DMS114 treated with DMSO at 0.1 percent for 48 hours (cell line): ENCODE results near the gene ELMO2.

ENCODE experiments used
- DNase-seq: peaks from one replicate; lab custom pipeline; 2025; ENCODE audit not compliant: unreplicated experiment; lab: John Stamatoyannopoulos, UW

Gene ELMO2

DNA sequence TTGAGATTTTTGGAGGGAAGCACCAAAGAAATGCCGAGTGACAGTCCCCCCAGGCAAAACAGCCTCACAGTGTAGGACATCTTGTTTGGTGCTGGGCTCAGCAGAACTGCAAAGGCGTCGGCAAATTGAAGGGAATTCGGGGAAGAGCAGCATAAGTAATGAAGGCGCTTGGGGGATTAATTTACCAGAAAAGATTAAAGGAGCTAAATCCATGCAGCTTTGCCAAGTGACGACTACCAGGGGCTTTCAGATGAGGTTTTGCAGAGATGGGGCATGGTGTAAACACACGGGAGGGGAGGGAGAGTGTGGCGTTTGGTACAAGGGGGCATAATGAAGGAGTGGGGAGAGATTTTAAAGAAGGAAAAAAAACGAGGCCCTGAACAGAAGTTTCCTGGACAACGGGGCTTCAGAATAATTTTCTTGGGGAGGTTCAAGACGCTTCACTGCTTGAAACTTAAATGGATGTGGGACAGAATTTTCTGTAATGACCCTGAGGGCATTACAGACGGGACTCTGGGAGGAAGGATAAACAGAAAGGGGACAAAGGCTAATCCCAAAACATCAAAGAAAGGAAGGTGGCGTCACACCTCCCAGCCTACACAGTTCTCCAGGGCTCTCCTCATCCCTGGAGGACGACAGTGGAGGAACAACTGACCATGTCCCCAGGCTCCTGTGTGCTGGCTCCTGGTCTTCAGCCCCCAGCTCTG lies 52.8 kb downstream of the ELMO2 start:
- no peak for DNase-seq

DNA sequence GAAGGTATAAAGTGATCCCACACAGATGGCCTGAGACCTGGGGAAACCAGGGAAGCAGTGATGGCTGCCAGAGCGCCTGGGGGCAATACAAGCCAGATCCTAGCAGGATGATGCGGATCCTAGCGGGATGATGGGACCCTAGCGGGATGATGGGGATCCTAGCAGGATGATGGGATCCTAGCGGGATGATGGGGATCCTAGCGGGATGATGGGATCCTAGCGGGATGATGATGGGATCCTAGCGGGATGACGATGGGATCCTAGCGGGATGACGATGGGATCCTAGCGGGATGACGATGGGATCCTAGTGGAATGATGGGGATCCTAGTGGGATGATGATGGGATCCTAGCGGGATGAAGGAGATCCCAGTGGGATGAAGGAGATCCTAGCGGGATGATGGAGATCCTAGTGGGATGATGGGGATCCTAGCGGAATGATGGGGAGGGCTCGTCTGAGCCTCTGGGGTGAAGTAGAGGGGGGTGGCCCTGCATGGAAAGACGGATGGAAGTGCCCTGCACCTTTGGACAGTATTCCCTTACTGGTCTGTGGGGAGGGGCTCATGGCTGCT lies 54.0 kb downstream of the ELMO2 start:
- no peak for DNase-seq

DNA sequence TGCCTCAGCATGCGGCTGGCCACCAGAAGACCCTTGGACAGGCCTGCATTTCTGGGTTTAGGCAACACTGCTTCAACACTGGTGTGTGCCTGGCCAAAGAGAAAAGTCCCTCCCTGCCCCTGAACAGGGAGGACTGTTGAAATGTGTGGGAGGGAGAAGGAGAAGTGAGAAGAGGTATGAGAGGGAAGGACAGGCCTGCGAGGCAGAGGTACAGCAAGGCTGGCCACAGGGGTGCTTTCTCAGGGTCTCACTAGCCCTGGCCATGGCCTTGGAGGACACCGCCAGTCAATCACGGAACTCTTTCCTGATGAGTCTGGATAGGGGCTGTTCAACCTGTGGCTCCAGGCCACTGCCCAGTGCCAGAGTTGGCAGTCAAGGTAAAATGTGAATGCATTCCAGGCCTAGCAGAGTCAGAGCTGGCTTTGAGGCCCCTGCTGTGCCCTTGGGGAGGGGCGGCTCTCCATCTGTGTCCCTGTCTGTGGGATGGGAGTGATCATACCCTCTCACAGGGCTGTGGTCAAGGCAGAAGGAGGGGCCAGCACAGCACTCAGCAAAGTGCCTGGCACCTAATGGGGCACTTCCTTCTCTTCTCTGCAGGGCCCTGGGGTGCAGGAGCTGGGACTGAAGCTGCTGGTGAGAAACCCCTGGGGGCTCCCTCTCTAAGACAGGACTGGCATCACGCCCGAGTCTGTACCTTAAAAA lies 54.9 kb downstream of the ELMO2 start:
- DNase-seq: no peak

DNA sequence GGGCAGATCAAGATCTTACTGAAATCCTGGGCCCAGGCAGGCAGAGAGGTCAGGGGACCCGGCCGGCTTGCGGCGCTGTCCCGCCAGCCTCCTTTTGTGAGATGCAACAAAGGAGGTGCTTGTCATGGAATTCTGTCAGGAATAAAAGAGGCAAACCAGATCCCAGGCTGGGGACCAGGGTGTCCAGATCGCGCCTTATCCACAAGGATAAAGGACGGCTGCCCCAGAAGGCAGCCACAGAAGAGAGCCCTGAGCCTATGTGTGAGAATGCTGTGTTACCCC lies 55.5 kb downstream of the ELMO2 start:
- no peak for DNase-seq

DNA sequence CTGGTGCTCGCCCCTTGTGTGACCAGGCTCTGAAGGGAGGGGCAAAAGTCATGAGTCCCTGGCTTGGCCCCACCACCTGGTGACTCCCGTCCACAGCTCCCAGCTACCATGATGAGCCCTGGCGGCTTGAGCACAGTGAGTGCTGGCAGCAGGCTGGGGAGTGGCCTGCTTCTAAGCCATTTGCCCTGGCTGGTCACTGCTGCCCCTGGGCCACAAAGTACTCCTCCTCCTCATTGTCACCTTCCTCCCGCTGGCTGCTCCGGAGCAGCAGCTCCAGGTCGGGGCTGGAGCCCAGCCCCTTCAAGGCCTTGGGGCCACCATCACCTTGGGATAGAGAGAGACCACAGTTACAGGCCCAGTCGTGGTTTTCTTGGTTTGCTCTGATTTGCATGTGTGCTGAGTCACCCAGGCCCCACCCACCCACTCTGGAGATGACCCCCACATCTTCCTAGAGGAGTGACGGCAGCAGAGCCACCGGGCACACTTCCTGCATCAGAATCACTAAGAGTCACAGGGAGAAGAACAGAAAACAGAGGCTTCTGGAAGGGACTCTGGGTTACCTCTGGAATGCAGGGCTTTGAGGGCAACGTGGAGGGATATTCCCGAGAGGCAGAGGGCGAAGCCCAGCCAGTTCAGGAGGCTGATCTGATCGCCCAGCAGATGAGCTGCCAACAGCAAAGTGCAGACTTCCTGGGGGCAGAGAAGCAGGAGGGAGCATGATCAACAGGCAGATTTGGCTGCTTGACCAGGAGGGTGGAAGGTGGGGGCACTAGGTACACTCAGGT lies 56.0 kb downstream of the ELMO2 start:
- no peak for DNase-seq

DNA sequence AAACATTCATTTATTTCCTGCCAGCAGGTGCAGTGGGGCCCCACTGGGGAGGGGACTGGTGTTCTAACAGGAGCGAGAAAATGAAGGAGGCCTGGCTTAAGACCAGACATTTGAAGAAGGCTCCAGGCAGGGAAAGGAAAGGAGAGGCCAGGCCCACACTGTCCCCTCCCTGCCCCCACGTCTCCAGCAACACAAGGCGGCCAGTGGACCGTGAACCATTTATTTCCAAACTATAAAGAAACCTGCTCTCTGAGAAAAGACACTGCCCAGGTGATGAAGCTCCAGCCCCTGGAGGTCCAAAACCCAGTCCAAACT lies 56.7 kb downstream of the ELMO2 start:
- DNase-seq: no peak

DNA sequence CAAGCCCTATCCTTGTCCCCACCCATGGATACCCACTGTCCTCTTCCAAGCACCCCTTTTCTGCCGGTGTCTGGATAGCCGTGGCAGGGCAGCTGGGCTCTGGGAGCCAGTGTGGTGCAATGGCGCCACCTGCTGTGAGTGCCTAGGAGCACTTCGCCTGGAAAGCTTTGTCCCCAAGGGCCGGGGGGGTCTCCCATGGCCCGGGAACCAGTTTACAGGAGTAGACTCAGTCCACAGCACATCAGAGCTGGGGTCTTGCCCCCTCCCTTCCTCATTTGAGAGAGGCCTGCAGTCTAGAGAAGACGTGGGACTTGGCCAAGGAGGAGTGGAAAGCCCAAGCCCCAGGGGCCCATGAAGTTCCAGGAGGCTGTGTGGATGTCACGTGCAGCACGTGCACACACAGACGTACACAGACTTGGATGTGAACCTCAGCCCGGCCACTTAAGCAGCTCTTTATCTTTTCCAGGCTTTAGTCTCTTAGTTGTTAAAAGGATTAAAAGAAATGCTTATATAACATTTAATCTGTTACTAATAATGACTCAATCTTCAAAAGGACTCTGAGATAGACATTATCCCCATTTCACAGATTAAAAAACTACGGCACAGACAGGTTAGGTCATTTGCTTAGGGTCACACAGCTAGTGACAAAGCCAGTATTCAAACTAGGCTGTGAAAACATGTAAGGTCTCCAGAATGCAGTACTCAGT lies 57.2 kb downstream of the ELMO2 start:
- no peak for DNase-seq

DNA sequence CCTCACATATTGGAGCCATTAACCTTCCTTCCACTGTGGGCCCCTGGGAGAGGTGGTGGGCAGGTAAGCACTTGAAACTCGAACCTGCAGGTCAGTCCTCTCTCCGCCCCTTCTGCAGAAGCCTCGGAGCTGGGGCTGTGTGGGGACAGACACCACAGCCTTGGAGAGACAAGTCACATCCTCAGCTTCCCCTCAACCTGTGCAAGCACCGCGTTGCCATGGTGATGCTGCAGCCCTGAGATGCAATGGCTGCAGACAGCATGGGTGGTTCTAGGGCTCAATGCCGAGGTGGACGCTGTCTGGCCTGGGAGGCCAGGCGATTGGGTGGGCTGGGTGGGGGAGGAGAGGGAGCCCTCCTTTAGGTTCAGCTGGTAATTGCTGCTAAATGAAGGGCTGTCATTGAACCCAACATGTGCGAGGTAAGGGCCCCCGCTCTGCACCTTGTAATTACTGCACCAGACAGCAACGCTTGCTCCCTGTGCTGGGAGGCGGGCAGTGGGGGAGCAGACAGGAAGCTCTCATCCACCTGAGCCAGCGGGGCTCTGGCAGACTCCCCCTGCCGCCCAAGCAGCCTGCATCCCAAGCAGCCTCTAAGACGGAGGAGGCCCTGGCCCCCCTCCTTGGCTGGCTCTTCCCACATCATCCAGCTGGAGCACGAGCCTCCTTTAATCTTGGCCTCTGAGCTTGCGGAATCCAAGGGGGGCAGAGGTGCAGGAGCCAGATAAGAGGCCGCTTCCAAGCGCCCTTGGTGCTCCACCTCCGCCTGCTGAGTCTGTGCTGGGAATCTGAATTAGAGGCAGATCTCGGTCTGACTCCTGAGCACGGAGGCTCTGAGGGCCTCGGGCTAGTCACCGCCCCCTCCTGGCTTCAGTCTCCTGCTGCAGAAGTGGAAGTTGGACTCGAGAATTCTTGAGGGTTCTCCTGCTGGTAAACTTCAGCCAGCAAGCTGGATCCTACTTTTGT lies 58.3 kb downstream of the ELMO2 start:
- no peak for DNase-seq

DNA sequence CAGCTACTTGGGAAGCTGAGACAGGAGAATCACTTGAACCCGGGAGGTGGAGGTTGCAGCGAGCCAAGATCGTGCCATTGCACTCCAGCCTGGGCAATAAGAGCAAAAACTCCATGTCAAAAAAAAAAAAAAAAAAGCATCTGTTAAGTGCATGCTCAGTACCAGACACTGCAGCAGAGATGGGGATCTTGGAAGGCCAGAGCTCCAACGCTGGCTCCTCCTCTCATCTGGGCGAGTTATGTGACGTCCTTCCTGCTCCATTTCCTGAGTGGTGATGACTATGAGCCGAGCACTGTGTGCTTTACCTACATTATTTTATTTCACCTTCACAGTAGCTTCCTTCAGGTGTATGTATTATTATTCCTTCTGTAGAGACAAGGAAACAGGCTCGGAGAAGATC lies 59.6 kb downstream of the ELMO2 start:
- DNase-seq: no peak

DNA sequence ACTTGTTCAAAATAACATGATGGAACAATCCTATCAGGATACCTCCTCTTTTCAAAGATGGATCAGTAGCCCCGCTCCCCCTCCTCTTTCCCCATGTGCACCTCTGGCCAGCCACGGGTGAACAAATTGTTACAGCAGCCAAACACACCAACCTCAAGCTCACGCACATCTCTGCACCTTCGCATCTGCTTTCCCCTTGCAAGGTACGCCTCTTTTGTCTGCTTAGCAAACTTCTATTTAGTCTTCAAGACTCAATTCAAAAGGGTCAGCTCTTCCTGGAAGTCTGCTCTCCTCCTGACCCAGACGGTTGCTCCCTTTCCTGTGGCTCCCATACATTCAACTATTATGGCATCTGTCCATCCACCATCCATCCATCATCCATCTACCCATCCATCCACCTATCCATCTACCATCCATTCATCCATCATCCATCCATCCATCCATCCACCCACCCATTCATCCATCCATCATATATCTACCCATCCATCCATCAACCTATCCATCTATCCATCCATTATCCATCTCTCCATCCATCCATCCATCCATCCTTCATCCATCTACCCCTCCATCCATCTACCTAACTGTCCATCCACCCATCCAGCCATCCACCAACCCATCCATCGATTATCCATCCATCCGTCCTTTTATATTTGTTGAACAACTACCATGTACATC lies 61.8 kb downstream of the ELMO2 start:
- no peak for DNase-seq

DNA sequence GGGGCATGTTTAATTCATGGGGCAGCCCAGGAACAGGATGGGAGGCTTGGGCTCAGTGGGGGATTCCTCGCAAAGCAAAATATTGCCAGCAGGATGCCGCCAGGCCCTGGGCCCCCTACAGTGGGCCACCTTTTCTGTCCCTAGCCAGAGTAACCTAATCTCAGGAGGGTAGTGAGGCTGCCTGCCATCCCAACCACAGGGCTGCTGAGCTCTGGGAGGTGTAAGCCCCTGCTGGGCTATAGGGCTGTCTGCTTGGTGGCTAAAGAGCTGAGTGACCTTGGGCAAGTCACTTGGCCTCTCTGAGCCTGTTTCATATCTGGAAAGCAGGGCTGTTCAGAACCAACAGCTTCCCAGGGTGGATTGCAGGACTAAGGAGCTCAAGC lies 62.4 kb downstream of the ELMO2 start:
- no peak for DNase-seq

DNA sequence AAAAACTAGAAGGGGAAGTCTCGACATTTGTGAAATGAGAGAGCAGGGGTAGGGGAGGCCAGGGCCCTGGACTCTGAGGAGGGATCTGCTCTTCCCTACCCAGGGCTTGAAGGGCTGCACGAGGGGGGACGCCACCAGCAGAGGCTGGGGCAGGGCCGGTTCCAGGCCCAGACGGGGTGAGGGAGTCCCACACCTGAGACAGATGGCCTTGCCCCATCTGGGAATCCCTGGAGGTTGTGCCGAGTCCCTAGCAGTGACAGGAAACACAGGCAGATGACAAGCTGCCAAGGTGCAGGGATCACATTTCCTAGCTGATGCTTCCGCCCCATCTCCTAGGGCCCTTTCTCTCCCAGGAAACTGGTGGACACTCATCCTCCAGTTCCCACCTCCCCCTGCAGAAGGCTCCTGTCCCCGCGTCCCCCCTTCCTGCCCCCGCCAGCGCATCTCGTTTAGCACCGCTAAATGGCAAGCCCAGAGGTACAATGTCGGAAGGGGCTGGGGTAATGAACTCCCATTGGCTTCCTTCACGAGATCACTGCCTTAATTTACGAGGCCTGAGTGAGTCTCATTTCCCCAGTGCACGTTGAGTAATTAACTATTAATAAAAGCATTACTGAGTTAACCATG lies 63.0 kb downstream of the ELMO2 start:
- no peak for DNase-seq

DNA sequence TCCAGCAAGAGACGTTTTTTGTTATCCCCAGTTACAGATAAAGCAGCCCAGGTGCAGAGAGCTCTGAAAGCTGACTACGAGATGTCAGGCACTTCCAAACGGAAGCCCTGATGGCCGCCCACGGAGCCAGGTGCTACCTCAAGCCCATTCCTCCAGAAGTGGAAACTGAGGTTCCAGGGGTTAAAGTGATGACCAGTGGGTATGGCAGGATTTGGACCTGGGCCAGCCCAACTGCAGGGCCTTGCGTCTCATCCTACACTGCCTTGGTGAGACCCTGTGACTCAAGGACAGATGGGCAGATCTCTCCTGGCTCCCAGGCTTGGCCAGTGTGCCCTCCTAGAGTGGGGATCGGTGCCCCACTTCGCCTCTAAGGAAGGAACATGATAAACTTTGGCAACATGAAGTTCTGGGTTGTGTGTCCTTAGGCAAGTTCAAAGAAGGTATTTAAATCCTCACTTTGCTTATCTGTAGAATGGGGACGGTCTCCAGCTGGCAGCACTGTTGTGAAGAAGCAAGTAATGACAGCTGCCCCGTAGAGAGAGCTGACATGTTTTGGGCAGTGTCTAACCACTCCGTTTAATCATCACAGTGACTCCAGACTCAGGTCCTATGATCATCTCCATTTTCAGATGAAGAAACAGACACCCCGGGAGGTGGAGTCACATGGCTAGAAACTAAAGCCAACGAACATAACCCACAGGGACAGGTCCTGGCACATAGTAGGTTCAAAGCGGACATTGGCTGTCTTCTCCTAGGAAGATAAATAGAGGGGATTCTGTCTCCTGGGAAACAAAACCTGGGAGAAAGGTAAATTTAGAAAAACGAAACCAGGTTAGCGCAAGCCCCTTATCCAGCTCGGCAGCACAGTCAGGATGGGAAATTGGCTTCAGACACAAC lies 63.7 kb downstream of the ELMO2 start:
- no peak for DNase-seq

DNA sequence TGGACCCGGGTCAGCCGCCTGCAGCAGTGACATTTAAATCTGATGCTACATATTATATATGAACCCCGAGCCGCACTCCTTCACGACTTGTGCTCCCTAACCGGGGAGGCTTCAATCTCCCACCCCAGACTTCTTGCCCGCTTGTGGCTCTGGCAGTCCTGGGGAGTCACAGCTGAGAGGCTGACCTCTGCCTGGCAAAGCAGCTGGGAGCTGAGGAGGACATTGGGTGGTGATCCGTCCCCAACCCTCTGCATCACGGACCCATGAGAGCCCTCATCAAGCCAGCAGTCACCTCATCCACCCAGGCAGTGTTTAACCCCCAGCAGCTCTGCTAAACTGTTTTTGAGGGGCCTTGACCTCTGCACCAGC lies 64.4 kb downstream of the ELMO2 start:
- no peak for DNase-seq

DNA sequence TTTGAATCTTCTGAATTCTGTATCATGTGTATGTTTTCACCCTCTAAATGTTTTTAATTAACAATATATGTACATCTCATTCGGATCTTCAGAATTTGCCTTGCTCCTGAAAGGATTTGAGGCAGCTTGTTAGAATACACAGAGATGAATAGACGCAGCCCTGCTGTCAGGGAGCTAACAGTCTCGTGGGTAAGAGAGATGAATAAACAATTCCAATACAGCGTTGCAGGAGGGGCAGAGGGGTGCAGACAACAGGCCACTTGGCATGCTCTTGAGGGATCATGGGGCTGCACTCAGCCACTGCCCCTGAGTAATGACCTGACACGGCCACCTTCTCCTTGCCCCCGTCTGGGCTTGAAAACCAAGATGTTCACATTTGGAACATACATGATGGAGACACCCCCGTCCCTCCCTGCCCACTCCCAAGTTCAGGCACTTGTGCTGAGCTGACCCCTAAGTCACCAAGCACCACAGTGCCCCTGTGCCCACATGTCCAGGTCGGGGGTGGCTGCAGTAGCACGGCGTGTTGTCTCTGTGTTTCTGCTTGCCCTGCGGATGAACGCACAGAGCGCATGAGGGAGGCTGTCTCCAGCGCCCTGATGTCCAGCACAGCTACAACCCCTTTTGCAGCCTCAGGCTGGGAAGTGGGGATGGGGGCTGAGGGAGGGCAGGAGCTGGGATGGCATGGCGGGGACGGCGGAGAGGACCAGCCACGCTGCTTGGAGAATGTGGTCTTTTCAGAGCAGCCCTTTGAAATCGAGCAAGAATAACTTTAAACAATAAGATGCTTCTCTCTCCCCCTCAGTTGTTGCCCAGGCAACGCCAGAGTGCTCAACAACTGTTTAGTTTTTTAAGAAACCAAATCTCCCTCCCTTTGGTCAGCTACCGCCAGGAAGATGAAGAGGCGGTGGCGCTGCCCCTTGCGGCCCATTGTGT lies 65.1 kb downstream of the ELMO2 start:
- DNase-seq: no peak

DNA sequence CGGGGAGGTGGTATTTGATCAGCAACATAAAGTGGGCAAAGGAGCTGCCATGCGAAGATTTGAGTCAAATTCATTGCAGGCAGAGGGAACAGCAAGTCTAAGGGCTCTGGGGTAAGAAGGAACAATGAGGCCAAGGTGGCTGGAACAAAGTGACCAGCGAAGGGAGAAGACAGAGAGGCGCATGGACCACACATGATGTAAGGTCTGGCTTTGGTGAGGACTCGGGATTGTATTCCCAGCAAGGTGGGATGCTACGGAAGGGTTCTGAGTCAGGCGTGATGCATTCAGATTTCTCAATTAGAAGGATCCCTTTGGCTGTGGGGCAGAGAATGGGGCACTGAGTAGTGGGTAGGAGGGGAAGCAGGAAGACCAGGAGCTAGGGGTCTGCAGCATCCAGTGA lies 67.4 kb downstream of the ELMO2 start:
- DNase-seq: no peak

DNA sequence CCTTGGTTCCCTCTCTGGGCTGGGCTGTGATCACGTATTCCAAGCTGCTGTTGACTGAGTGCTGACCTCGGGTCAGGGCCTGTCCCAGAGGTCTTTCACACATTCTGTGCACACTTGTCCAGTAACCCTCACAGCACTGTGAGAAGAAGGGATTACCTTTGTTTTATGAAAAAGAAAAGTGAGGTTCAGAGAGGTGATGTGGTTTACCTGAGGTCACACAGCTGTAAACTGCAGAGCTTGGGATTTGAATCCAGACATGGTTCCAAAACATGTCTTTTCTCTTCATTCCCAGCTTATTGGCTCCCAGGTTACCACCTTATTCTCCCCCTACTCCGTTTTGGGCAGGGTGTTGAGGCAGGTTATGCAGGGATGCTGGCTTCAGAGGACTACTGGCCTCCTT lies 69.7 kb downstream of the ELMO2 start:
- DNase-seq: no peak
